GM19240 (cell line): ENCODE measurements around the gene SLC10A2.
"Not testable (repeated sequence)": the region's sequence is repeated elsewhere in the genome, so short reads cannot be mapped to it uniquely, and the experiment has no call there.

Experiments used
- DNase-seq: peaks from one replicate; pipeline ENCODE4 v3.0.0; 2011; ENCODE audit warnings: low spot score; ENCODE audit not compliant: insufficient read length

The SLC10A2 gene, protein sequence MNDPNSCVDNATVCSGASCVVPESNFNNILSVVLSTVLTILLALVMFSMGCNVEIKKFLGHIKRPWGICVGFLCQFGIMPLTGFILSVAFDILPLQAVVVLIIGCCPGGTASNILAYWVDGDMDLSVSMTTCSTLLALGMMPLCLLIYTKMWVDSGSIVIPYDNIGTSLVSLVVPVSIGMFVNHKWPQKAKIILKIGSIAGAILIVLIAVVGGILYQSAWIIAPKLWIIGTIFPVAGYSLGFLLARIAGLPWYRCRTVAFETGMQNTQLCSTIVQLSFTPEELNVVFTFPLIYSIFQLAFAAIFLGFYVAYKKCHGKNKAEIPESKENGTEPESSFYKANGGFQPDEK

DNA sequence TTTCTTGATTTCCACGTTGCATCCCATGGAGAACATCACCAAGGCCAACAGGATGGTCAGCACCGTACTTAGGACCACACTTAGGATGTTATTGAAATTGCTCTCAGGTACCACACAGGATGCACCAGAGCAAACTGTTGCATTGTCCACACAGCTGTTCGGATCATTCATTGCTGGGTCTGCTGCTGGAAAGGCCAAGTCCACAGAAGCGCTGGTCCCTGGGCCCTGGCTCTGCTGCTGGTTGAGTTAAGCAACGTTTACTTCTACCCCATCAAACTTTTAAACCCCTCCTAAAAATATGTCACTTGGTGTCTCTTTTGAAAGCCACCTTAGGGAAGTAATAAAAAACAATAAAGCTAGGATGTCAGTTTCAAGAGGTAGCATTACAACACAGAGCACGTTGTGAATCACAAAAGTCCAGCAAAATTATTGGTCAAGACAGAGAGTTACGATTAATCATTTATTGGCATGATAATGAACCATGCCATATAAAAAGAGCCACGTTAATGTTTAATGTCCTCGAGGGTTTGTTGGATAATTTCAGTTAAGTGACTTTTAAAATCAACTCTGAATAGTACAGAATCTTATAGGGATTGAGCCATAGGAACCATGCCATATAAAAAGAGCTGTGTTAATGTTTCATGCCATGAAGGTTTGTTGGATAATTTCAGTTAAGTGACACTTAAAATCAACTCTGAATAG, at the start of gene SLC10A2:
SLC10A2 (minus strand) TSS at position 339 of the 702 bp plus-strand sequence; CDS start at position 171, 168 bp downstream.
- no peak for DNase-seq

DNA sequence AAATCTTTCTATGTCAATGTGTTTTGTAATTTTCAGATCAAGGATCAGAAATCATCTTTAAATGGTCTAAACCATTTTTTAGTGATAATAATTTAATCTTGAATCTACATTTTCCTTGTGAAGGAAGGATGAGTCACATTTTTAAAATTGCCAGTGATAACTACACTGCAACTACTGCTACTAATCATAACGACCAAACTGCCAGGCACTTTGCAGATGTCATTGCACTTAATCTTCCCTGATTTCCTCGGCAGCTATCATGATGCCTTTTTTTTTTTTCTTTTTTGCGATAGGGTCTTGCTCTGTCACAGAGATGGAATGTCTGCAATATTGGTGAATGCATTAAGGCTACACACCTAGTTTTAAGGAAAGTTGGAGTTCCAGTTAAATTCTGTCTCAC, 41.4 kb upstream of the SLC10A2 start:
- no peak for DNase-seq

DNA sequence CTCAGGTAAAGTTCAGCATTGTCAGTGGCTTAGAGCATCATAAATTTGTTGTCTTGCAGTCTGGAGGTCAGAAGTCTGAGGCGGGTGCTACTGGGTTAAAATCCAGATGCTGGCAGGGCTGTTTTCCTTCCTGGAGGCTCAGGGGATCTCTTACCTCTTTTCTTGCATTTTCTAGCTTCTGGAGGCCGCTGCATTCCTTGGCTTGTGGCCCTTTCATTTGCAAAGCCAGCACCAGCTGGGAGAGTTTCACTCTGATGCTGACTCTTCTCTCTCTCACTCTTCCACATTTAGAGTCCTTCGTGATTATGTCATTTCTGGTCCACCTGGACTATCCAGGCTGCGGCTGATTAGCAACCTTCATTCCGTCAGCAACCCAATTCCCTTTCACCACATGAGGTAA, 38.1 kb upstream of the SLC10A2 start:
- DNase-seq, result no peak

DNA sequence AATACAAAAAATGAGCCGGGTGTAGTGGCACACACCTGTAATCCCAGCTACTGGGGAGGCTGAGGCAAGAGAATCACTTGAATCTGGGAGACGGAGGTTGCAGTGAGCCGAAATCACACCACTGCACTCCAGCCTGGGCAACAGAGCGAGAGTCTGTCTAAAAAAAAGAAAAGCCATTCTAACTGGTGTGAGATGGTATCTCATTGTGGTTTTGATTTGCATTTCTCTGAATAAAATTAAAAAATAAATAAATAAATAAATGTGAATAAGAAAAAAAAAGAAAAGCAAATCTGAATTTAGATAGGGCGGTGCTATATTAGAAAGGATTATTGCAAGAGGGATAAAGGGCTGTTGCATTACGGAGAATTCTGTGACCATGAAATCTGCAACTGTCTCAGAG, 37.2 kb upstream of the SLC10A2 start:
- DNase-seq, result not testable (repeated sequence)

DNA sequence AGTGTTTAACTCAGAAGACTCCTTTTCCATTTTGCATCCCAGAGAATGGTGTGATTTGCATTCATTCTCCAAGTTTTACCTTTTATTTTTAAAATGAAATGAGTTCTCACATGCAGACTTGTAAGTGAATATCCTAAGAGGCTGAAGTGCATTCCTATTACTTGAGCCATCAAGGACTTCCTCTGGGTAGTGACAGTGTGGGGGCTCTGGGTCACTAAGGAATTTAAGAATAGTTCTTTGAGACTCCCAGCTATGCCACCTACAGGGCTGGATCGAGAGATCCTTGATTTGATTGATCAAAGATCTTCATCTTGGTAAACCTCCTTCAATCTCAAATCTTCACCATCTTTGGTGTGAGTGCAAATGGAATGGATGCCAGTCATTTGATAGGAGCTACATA, 36.3 kb upstream of the SLC10A2 start:
- DNase-seq, result no peak

DNA sequence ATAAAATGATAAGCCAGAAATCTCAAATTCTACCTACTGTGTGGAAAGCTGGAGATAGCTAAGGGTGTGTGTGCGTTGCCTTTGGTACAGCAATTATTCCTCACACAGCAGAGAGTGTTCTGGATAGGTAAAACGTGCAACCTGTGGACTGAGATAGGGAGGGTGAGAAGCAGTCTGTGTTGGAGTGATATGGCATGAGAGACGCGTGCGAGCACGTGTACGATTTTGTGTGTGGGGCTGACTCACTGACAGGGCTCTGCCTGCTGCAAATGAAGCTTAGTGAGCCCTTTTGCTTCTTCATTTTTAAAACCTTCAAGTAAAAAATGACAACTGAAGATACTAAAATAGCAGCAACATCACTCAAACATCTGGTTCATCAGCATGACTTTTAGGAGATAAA, 35.7 kb upstream of the SLC10A2 start:
- no peak for DNase-seq

DNA sequence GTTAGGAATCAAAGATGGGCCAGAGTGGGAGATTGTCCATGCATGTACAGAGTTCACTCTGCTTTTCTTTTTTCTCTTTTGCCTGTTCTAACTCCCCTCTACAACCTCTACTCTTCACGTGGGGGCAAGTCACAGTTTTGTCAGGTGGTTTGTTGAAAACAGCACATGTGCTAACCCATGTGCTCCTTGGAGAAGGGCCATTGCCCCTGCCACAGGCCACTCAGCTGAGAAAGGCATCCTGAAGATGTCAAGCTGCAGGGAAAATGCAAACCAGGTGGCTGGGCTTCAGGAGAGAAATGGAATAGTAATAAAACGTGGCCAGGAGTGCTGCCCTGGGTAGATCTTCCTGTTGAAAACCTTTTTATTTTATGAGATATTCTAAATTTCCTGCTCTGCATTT, 35.3 kb upstream of the SLC10A2 start:
- no peak for DNase-seq

DNA sequence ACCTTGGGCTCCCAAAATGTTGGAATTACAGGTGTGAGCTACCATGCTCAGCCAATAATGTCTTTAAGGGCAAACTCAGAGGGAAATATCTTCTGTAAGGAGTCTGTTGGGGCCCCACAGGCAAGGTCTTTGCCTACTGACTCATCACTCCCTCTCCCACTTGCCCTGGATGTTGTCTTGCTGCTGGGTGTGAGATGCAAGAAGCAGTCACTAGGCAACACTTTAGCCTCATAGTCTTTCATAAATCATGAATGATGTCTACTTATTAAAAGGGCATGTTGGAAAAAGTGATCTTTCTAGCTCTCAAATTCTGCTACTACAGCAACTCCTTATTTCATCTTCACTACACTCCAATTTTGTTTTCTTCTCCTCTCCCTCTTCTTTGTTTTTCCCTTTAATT, 34.6 kb upstream of the SLC10A2 start:
- DNase-seq, result no peak

DNA sequence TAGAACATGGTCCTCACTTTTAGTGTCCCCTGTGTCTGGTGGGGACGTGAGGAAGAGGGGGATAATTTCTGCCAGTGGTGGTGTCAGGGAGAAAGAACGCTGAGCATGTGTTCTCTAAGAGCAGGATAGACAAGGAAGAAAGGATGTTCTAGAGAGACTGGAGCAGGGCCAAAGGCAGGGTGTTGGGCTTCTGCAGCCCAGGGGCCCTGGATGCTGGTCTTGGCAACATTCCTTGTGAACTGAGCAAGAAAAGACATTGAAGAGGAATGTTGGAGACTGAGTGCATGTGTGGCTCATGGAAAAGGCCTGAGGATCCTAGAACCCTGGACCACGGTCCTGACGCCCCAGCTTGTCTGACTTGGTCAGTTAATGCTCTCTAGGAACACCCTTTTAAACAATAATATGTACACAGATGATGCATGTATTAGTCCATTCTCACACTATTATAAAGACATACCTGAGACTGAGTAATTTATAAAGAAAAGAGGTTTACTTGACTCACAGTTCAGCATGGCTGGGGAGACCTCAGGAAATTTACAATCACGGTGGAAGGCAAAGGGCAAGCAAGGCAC, 33.6 kb upstream of the SLC10A2 start:
- DNase-seq, result no peak

DNA sequence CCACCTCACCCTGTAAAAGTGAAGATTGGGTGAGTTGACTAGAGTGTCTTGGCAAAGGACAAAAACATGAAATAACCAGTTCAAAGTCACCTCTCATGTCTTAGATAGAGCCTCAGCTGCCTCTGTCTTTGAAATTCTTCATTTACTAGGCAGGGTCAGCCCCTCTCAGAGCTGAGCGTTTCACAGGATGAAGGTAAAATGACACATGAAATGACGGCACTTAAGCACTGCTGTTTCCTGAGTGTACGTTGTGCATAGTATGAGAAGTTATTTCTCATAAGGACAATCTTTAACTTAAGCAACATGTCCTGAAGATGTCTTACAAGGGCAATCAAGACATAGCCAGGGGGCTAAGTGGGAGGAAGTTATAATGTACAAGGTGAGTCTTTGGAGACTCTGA, 32.3 kb upstream of the SLC10A2 start:
- no peak for DNase-seq

DNA sequence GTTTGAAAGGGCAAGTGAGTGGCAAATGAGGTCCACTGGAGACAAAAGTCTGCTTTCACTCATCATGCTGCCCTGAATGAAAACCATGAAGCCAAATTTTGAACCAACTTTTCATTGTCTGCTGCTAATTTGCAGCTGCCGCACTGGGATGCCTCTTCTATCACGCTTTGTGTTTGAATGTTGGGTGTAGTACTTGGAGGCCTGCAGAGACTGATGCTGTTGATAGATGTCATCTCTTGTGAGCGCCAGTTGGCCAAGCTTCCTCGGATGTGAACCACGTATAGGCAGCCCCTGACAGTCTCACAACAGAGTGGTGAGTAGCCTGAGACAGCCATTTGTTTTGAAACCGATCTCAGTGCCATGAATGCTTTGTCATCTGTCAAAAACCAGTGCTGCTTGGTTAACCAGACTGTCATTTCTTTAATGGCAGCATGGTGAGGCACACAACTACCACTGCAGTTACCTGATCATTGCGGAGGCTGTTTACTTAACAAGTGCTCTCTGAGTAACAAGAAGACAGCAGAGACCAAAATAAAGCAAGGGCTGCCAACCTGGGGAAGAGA, 31.2 kb upstream of the SLC10A2 start:
- no peak for DNase-seq

DNA sequence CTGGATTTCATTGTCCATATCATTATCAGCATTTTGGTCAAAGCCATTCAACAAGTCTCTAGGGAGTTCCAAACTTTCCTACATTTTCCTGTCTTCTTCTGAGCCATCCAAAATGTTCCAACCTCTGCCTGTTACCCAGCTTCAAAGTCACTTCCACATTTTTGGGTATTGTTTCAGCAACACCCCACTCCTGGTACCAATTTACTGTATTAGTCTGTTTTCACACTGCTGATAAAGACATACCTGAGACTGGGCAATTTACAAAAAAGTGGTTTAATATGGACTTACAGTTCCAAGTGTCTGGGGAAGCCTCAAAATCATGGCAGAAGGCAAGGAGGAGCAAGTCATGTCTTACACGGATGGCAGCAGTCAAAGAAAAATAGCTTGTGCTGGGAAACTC, 27.4 kb upstream of the SLC10A2 start:
- not testable (repeated sequence) for DNase-seq

DNA sequence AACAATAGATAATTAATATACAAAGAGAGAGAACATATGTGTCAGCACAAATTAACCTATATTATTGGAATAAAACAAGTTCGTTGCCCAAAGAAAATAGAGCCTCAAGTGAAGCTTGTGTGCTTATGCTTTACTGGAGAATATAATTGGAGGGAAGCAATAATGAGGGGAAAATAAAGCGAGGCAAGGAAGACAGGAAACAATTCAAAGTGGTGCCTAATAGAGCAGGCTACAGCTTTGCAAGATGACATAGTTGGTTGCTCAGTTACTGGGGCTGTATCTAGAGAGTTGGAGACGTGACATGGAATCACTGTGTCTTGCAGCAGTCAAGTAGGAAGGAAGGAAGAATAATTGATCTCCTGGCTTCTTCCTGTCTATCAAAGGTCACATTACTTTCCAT, 21.1 kb upstream of the SLC10A2 start:
- no peak for DNase-seq

DNA sequence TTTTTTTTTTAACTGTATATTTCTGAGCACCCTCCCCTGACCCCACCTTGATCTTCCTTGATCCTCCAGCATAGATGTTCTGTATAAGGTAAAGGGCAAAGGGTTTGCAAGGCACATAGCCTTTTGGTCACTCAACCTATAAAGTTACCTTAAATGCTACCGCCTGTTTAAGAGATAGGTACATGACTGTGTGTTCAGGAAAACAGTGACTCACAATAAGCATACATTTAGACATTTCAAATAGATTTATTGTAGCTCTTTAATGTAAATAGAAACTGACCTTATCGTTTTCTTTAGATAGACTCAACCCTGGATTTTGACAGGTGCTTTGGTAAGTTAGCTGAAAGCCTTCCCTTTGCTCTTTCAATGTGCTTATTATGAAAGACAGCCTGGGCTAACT, 15.2 kb upstream of the SLC10A2 start:
- DNase-seq, result no peak

DNA sequence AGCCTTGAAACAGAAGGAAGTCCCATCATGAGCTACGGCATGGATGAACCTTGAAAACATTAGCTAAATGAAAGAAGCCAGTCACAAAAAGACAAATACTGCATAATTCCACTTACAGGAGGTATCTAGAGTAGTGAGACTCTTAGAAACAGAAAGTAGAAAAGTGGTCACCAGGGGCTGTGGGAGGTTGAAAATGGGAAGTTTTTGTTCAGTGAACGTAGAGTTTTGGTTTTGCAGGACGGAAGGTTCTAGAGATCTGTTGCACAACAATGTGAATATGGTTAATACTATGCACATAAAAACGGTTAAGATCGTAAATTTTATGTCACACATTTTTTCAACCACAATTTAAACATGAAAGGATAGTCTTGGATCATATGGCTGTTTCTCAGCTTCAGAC, 11.9 kb upstream of the SLC10A2 start:
- DNase-seq, result no peak

DNA sequence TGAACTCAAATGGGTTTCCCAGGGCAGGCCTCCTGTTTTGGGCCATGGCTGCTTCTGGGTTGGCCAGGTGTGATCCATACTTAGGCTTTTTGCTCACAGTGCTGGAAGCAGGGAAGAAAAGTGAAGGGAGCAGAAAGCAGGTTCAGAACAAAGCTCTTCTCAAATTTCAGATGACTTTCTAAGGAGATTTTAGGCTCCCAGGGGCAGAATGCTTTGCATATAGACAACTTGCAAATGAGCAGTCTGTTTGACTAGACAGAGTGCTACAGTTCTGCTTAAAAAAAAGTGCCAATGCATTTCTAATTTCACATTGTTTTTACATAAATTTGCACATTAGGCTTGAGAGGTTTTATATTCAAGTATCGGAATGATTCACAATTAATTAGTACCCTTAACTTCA, 2.6 kb upstream of the SLC10A2 start:
- DNase-seq, result no peak

DNA sequence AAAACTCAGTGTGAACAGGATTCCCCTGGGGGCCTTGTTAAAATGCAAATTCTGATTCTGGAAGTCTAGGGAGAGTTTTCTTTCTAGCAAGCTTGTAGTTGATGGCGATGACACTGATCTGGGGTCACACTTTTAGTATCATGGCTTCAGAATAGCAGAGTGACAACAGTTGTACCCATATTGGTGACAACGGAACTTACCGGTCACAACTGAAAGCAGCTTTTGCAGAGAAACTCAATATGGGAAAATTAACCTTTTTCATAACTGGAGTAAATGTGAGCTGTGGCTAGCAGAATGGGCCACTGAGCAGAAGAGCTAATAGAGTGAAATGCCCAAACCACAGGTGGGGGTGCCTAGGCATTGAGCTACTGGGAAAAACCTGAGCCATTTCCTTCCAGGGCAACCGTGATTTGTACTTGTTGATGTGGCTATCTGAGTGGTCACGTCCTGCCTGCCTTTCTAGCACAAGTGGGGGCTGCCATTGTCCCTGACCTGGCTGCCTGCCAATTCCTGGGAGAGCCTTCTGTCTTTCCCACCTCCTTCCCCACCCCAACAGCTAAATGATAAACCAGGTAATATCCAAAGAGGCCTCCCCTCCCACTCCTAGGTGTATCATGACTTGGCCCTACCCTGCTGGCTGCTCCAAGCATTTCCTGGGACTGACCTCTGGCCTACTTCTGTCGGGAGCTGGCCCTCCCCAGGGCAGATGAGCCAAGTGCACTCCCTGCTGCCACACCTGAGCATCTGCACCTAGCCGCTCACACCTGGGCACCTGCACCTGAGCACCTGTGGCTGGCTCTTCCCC, 1.7 kb upstream of the SLC10A2 start:
- DNase-seq, result no peak

DNA sequence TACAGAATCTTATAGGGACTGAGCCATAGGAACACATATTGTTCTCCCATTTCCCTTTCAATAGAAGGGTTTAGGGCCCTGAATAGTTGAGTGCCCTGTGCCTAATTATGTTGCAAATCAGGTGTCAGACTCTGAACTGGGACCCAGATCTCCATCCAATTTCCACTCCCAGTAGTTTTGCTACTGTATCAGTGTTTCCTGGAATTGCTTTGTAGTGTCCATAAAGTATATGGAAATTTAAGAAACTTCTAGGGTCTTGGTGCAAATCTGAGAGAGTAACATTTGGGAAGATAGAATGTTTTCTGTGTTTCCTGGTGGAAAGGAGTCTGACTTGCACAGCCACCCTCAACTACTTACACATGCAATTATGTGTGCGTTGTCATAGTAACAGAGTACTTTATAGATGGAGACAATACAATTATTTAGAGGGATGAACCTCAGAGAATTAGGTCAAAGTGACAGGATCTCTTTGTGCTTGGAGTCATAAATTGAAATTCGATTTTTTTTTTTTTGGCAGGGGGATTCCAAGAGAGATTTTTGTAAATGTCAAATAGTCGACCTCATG, 646 bp upstream of the SLC10A2 start:
- no peak for DNase-seq

DNA sequence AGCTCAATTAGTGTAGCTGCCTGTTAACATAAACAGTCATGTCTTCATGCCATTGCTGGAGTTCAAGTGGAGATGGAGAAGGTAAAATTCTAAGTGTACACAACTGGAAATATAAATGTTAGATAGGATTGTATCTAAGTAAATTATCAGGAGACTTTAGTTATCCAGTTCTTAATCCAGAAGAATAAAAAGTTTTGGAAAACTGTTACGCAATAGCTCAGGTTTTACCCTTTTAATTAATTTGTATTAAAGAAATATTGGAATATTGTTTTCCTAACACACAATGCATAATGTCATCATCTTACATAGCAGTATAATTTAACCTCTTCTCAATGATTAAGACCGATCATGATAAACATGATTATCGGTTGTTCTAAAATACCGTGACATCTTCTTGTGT, 2.8 kb downstream of the SLC10A2 start:
- DNase-seq, result no peak

DNA sequence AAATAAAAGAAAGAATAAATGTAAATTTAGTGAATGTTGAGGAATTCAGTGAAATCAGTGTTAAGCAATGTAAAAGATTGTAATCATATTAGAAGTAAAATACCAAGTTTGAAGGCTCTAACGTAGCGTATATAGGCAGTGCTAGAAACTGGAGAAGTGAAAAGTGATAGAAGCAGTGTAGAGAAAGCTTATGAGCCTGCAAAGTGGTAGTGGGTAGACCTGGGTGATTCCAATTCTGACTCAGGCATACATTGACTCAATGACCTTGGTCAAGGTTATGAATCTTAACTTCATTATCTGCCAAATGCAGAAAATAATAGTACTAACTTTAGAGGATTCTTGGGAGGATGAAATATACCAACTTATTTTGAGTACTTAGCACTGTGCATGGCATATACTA, 4.1 kb downstream of the SLC10A2 start:
- DNase-seq, result no peak

DNA sequence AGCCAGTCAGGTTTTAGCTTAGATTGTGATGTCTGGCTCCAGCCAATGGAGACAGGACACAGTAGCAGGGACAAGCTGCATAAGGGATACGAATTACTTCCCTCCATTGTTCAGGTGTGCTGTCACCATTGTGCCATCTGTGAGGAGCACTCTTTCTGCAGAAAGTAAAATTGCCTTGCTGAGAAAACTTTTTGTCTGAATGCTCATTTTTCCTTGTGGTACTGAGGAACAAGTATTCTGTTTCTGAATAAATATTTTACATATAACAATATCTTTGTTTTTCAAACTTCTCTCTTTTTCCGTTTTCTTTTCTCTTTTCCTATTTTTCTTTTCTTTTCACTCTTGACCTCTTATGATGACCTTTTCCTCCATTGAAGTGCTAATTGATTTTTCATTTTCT, 10.2 kb downstream of the SLC10A2 start:
- no peak for DNase-seq
